Naive thymus-derived CD8-positive, alpha-beta T cell (primary cell): ENCODE results near the gene CPT1B. TPM values are rescaled to one million over a fixed set of nuclear protein-coding genes. Genes with fewer than 3 reads are reported as not detected.

Source experiments
- ATAC-seq, 2 donors: fragments of 150-1000 bp; cut with Tn5 transposase in 1 of 2; sonication (Bioruptor Pico), chemical (Tn5 transposase) in 1 of 2; 1 replicate in 1 of 2; 2 replicates in 1 of 2; pipeline ENCODE4 v1.10.0; 2021; ENCODE audit warnings: mild to moderate bottlenecking in 2 of 2, moderate library complexity in 2 of 2
- POLR2A ChIA-PET: fragments of 350-600 bp; sonication (Branson Sonifier 250); formaldehyde crosslinking; loops from one replicate; lab custom pipeline; 2021; ENCODE audit warnings: antibody characterized with exemption; lab: Charles Lee
- DNase-seq, 10 donors: peaks; one replicate each; pipeline versions ENCODE4 v3.0.0 to v3.0.0-alpha.2; 2020 to 2022
- H3K27ac Mint-ChIP-seq, 10 donors: one replicate each; pipeline ENCODE4 v1.8.0; 2020 to 2022; ENCODE audit warnings: mild to moderate bottlenecking in 10 of 10, mixed read lengths in 10 of 10, moderate library complexity in 4 of 10, inconsistent platforms in 1 of 10
- H3K27me3 Mint-ChIP-seq, 5 donors: one replicate each; pipeline ENCODE4 v1.8.0; 2021 to 2022; ENCODE audit warnings: mixed read lengths in 5 of 5
- H3K36me3 Mint-ChIP-seq, 3 donors: one replicate each; pipeline ENCODE4 v1.8.0; 2020 to 2022; ENCODE audit warnings: mixed read lengths in 3 of 3, mild to moderate bottlenecking in 2 of 3, inconsistent platforms in 1 of 3
- H3K4me1 Mint-ChIP-seq, 4 donors: one replicate each; pipeline ENCODE4 v1.8.0; 2021 to 2022; ENCODE audit warnings: mixed read lengths in 4 of 4
- H3K4me3 Mint-ChIP-seq, 10 donors: one replicate each; pipeline ENCODE4 v1.8.0; 2020 to 2022; ENCODE audit warnings: mild to moderate bottlenecking in 10 of 10, mixed read lengths in 10 of 10, moderate library complexity in 6 of 10, inconsistent platforms in 1 of 10
- H3K9me3 Mint-ChIP-seq, 9 donors: one replicate each; pipeline ENCODE4 v1.8.0; 2020 to 2022; ENCODE audit warnings: mixed read lengths in 9 of 9, mild to moderate bottlenecking in 3 of 9, inconsistent platforms in 1 of 9, moderate library complexity in 1 of 9
- polyA plus RNA-seq, 3 donors: library from polyadenylated mRNA; unstranded; fragments of 300-500 nt; fragmentation: Illumina TruSeq; gene quantifications; one replicate each; pipeline ENCODE4 v1.2.3, GENCODE V29; 2021
- total RNA-seq, 8 experiments: library from RNA in 2 of 8; stranded (reverse) in 2 of 8; gene quantifications; one replicate each; pipeline ENCODE4 v1.2.3 and lab custom pipeline; 2021 to 2026

CPT1B gene
- total and polyA plus RNA-seq, 5 experiments from 2014 or later = 0.23 to 97.5 (median 48.0) TPM; not detected in 1

GRCh38 chr22:50582493-50583293 is 4.5 kb upstream of the CPT1B start, which contains the start of gene CHKB:
TSS of gene CHKB (minus strand) at chr22:50582849. CDS start at chr22:50582781, 68 bp downstream.
- POLR2A ChIA-PET = interaction anchor here (1.0 to 3.2 kb wide), 12 partner anchors 10 to 88 kb away, joined by 3 to 51 read pairs (median 8); partner anchors contain the start of genes ARSA, LMF2, NCAPH2 and SCO2
- Mint-ChIP-seq H3K4me1 (peaks cover 9 to 39% (median 31%) of the 10 kb centered on the region in 4 donors), H3K9me3 (no peaks in the 10 kb centered on the region), H3K27me3 (no peaks in the 10 kb centered on the region), H3K27ac (peak within 1 kb of the TSS; percentile 88 to 98 (median 96)), H3K4me3 (peak within 1 kb of the TSS; percentile 84 to 98 (median 94)), H3K36me3 (peaks cover 0 to 14% (median 0%) of the 10 kb centered on the region in 3 donors)
- DNase-seq (peak; percentile 96 to 99 (median 98)), ATAC-seq (peak; percentile 92 to 94)

- peak overlapping the region in 9 of 10 donors; percentile 48 to 98 (median 94) for H3K27ac Mint-ChIP-seq
- H3K27me3 Mint-ChIP-seq = no peaks in the 10 kb centered on the region
- POLR2A ChIA-PET = interaction anchor here (1.0 to 3.2 kb wide), 10 partner anchors 17 to 89 kb away, joined by 3 to 51 read pairs (median 12); partner anchors contain the start of genes ARSA, LMF2, NCAPH2 and SCO2
- peak in 1 of 2 donors; percentile 7 for ATAC-seq
- peaks cover 12 to 46% (median 38%) of the 10 kb centered on the region in 4 donors for H3K4me1 Mint-ChIP-seq
- H3K9me3 Mint-ChIP-seq = no peaks in the 10 kb centered on the region
- peak in 4 of 10 donors; percentile 11 to 46 (median 26) for DNase-seq
- peak overlapping the region; percentile 68 to 98 (median 92) for H3K4me3 Mint-ChIP-seq
- H3K36me3 Mint-ChIP-seq = peaks cover 0 to 18% (median 0%) of the 10 kb centered on the region in 3 donors
These were observed 3.8 kb upstream of the CPT1B start for GRCh38 chr22:50581950-50582492.

- H3K27ac Mint-ChIP-seq = peak overlapping the region in 8 of 10 donors; percentile 56 to 98 (median 88)
- peaks cover 0 to 18% (median 0%) of the 10 kb centered on the region in 3 donors for H3K36me3 Mint-ChIP-seq
- ATAC-seq (no peak), DNase-seq (no peak)
- POLR2A ChIA-PET = interaction anchor here (1.0 to 3.2 kb wide), 8 partner anchors 17 to 90 kb away, joined by 3 to 51 read pairs (median 9); partner anchors contain the start of genes LMF2, NCAPH2, SCO2 and SYCE3
- peak overlapping the region; percentile 68 to 98 (median 86) for H3K4me3 Mint-ChIP-seq
- no peaks in the 10 kb centered on the region for H3K27me3 Mint-ChIP-seq
- H3K9me3 Mint-ChIP-seq = no peaks in the 10 kb centered on the region
- peaks cover 12 to 46% (median 40%) of the 10 kb centered on the region in 4 donors for H3K4me1 Mint-ChIP-seq
These were observed 3.1 kb upstream of the CPT1B start for GRCh38 chr22:50581031-50581949.

GRCh38 chr22:50579752-50580151 is 1.5 kb upstream of the CPT1B start:
- Mint-ChIP-seq H3K36me3 (peaks cover 0 to 22% (median 0%) of the 10 kb centered on the region in 3 donors), H3K4me3 (peak overlapping the region in 3 of 10 donors; percentile 7 to 56 (median 22)), H3K4me1 (peaks cover 12 to 46% (median 40%) of the 10 kb centered on the region in 4 donors), H3K27ac (peak overlapping the region in 3 of 10 donors; percentile 22 to 49 (median 37)), H3K27me3 (no peaks in the 10 kb centered on the region), H3K9me3 (no peaks in the 10 kb centered on the region)
- no peak for ATAC-seq
- no peak for DNase-seq
- POLR2A ChIA-PET = interaction anchor here (1.0 to 3.2 kb wide), 2 partner anchors 41 kb away, joined by 4 to 26 read pairs; no protein-coding TSS in a partner anchor

GRCh38 chr22:50578776-50579310 is 616 bp upstream of the CPT1B start:
- ATAC-seq = no peak
- peaks cover 0 to 22% (median 4%) of the 10 kb centered on the region in 3 donors for H3K36me3 Mint-ChIP-seq
- H3K27ac Mint-ChIP-seq = peak overlapping the region in 1 of 10 donors; percentile 34
- H3K27me3 Mint-ChIP-seq = no peaks in the 10 kb centered on the region
- POLR2A ChIA-PET = interaction anchor here (0.6 to 3.2 kb wide), 7 partner anchors 9 to 220 kb away, joined by 3 to 26 read pairs (median 4); partner anchors contain the start of gene SYCE3
- H3K4me1 Mint-ChIP-seq = peaks cover 12 to 44% (median 38%) of the 10 kb centered on the region in 4 donors
- peak overlapping the region in 2 of 10 donors; percentile 31 to 38 for H3K4me3 Mint-ChIP-seq
- H3K9me3 Mint-ChIP-seq = no peaks in the 10 kb centered on the region
- no peak for DNase-seq

- Mint-ChIP-seq H3K4me1 (peaks cover 8 to 35% (median 29%) of the 10 kb centered on the region in 4 donors), H3K4me3 (peak overlapping the region in 7 of 10 donors; percentile 15 to 61 (median 57)), H3K27ac (peak overlapping the region in 2 of 10 donors; percentile 26 to 72), H3K27me3 (no peaks in the 10 kb centered on the region), H3K36me3 (peaks cover 0 to 22% (median 4%) of the 10 kb centered on the region in 3 donors), H3K9me3 (no peaks in the 10 kb centered on the region)
- DNase-seq = no peak
- POLR2A ChIA-PET = interaction anchor here (0.7 to 3.2 kb wide), 5 partner anchors 8 to 43 kb away, joined by 4 to 26 read pairs (median 5); no protein-coding TSS in a partner anchor
- no peak for ATAC-seq
These were observed 585 bp downstream of the CPT1B start for GRCh38 chr22:50577697-50577986.

- Mint-ChIP-seq H3K27ac (peak overlapping the region in 3 of 10 donors; percentile 24 to 72 (median 26)), H3K4me1 (peaks cover 8 to 35% (median 29%) of the 10 kb centered on the region in 4 donors), H3K27me3 (no peaks in the 10 kb centered on the region), H3K9me3 (no peaks in the 10 kb centered on the region), H3K4me3 (peak overlapping the region in 7 of 10 donors; percentile 14 to 61 (median 57)), H3K36me3 (peaks cover 0 to 22% (median 4%) of the 10 kb centered on the region in 3 donors)
- no peak for DNase-seq
- ATAC-seq = no peak
- POLR2A ChIA-PET = interaction anchor here (0.7 to 3.2 kb wide), 5 partner anchors 8 to 43 kb away, joined by 4 to 26 read pairs (median 5); no protein-coding TSS in a partner anchor
These were observed 1.2 kb downstream of the CPT1B start for GRCh38 chr22:50576806-50577696.

GRCh38 chr22:50576070-50576469 is 2.2 kb downstream of the CPT1B start:
- no peak for DNase-seq
- Mint-ChIP-seq H3K9me3 (no peaks in the 10 kb centered on the region), H3K27me3 (no peaks in the 10 kb centered on the region), H3K4me1 (peaks cover 8 to 26% (median 20%) of the 10 kb centered on the region in 4 donors), H3K4me3 (no peak overlapping the region), H3K27ac (no peak overlapping the region), H3K36me3 (peaks cover 0 to 22% (median 4%) of the 10 kb centered on the region in 3 donors)
- POLR2A ChIA-PET = interaction anchor here (0.6 to 2.3 kb wide), 2 partner anchors 45 to 85 kb away, joined by 3 to 5 read pairs; no protein-coding TSS in a partner anchor
- no peak for ATAC-seq

- DNase-seq (no peak), ATAC-seq (no peak)
- POLR2A ChIA-PET = interaction anchor here (0.6 to 2.3 kb wide), 5 partner anchors 9 to 50 kb away, joined by 3 to 5 read pairs (median 3); partner anchors contain the start of gene SCO2
- Mint-ChIP-seq H3K36me3 (peaks cover 0 to 23% (median 9%) of the 10 kb centered on the region in 3 donors), H3K9me3 (no peaks in the 10 kb centered on the region), H3K4me1 (peaks cover 8 to 24% (median 19%) of the 10 kb centered on the region in 4 donors), H3K27ac (no peak overlapping the region), H3K27me3 (no peaks in the 10 kb centered on the region), H3K4me3 (no peak overlapping the region)
These were observed 2.7 kb downstream of the CPT1B start for GRCh38 chr22:50575426-50575941.

- H3K36me3 Mint-ChIP-seq = peaks cover 0 to 19% (median 11%) of the 10 kb centered on the region in 3 donors
- DNase-seq = no peak
- no peak overlapping the region for H3K27ac Mint-ChIP-seq
- no peaks in the 10 kb centered on the region for H3K27me3 Mint-ChIP-seq
- POLR2A ChIA-PET = interaction anchor here (1.2 to 2.3 kb wide), 2 partner anchors 26 to 47 kb away, joined by 3 to 5 read pairs; no protein-coding TSS in a partner anchor
- peaks cover 3 to 15% (median 11%) of the 10 kb centered on the region in 4 donors for H3K4me1 Mint-ChIP-seq
- no peaks in the 10 kb centered on the region for H3K9me3 Mint-ChIP-seq
- H3K4me3 Mint-ChIP-seq = no peak overlapping the region
- ATAC-seq = no peak
These were observed 3.9 kb downstream of the CPT1B start for GRCh38 chr22:50574383-50574755.
